ENCODE results near the gene DUSP22.

DUSP22 gene

DNA sequence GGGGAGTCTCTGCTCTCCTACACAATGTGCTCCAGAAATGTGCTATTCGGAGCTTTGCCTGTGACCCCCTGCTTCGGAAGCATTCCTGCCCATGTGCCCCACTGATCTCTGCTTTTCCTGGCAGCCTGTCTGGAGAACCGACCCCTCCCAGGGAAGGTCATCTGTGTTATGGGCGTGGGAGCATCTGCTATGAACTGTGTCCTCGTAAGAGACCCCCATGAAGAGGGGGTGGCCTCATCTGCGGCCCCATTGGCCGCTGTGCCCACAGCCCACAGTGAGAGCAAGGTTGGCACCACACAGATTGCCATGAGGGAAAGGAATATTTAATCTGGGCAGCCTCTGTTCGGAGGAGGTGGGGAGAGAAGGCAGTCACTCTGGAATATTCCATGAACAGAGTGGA is 66.6 kb downstream of the DUSP22 start:
- H3K4me2 ChIP-seq (ENCODE audit: low read depth, low read length), result no peak overlapping the region
- H3K9me3 ChIP-seq (replicated peaks; ENCODE audit: insufficient read depth, low read length), result no peaks in the 10 kb centered on the region
- no peaks in the 10 kb centered on the region for H3K4me1 ChIP-seq (ENCODE audit: low read length)
- H3K36me3 ChIP-seq (replicated peaks; ENCODE audit: insufficient read depth, low read length), result no peaks in the 10 kb centered on the region
- H3K27ac ChIP-seq (ENCODE audit: low read length), result no peak overlapping the region
- no peak overlapping the region for H2AFZ ChIP-seq (ENCODE audit: low read length)
- H4K20me1 ChIP-seq (ENCODE audit: insufficient read depth, low read length), result no peaks in the 10 kb centered on the region
- no peaks in the 10 kb centered on the region for H3K79me2 ChIP-seq (ENCODE audit: low read length)
- H3K9me2 ChIP-seq (replicated peaks; ENCODE audit: insufficient read depth, low read length), result no peaks in the 10 kb centered on the region
- no peak overlapping the region for H3K4me3 ChIP-seq (ENCODE audit: low read length)
- H3K9ac ChIP-seq (ENCODE audit: low read length), result no peak overlapping the region
- DNase-seq, result no peak
- no peaks in the 10 kb centered on the region for H3F3A ChIP-seq (ENCODE audit: insufficient read depth, low read length)
- TF ChIP-seq CTCF (IDR thresholded peaks at IDR 0.05; ENCODE audit: low read length) (no peak), EZH2 (optimal IDR thresholded peaks at IDR 0.05; ENCODE audit: low read depth, low read length) (no peak), EZH2phosphoT487 (IDR thresholded peaks at IDR 0.05; ENCODE audit: low read length) (no peak)
- no peaks in the 10 kb centered on the region for H3K27me3 ChIP-seq (replicated peaks; ENCODE audit: insufficient read depth, low read length)

- H3K4me2 ChIP-seq (ENCODE audit: low read depth, low read length), result no peak overlapping the region
- H3K36me3 ChIP-seq (replicated peaks; ENCODE audit: insufficient read depth, low read length), result no peaks in the 10 kb centered on the region
- TF ChIP-seq EZH2 (optimal IDR thresholded peaks at IDR 0.05; ENCODE audit: low read depth, low read length) (no peak), EZH2phosphoT487 (IDR thresholded peaks at IDR 0.05; ENCODE audit: low read length) (no peak), CTCF (IDR thresholded peaks at IDR 0.05; ENCODE audit: low read length) (no peak)
- H3K9ac ChIP-seq (ENCODE audit: low read length), result no peak overlapping the region
- H3K9me2 ChIP-seq (replicated peaks; ENCODE audit: insufficient read depth, low read length), result no peaks in the 10 kb centered on the region
- H3K4me3 ChIP-seq (ENCODE audit: low read length), result no peak overlapping the region
- no peaks in the 10 kb centered on the region for H3K9me3 ChIP-seq (replicated peaks; ENCODE audit: insufficient read depth, low read length)
- DNase-seq, result no peak
- H2AFZ ChIP-seq (ENCODE audit: low read length), result no peak overlapping the region
- no peaks in the 10 kb centered on the region for H3F3A ChIP-seq (ENCODE audit: insufficient read depth, low read length)
- no peak overlapping the region for H3K27ac ChIP-seq (ENCODE audit: low read length)
- no peaks in the 10 kb centered on the region for H3K4me1 ChIP-seq (ENCODE audit: low read length)
- no peaks in the 10 kb centered on the region for H3K27me3 ChIP-seq (replicated peaks; ENCODE audit: insufficient read depth, low read length)
- H4K20me1 ChIP-seq (ENCODE audit: insufficient read depth, low read length), result no peaks in the 10 kb centered on the region
- H3K79me2 ChIP-seq (ENCODE audit: low read length), result no peaks in the 10 kb centered on the region
Observed at GRCh38 chr6:359261-360035, 67.2 kb downstream of the DUSP22 start.

- no peak overlapping the region for H3K4me2 ChIP-seq (ENCODE audit: low read depth, low read length)
Observed at GRCh38 chr6:360349-360748, 68.1 kb downstream of the DUSP22 start.

More at GRCh38 chr6:360349-360748, 68.1 kb downstream of the DUSP22 start:
- no peaks in the 10 kb centered on the region for H3K79me2 ChIP-seq (ENCODE audit: low read length)
- no peaks in the 10 kb centered on the region for H3K4me1 ChIP-seq (ENCODE audit: low read length)
- H4K20me1 ChIP-seq (ENCODE audit: insufficient read depth, low read length), result no peaks in the 10 kb centered on the region
- no peaks in the 10 kb centered on the region for H3K9me3 ChIP-seq (replicated peaks; ENCODE audit: insufficient read depth, low read length)
- no peak overlapping the region for H3K9ac ChIP-seq (ENCODE audit: low read length)
- no peaks in the 10 kb centered on the region for H3F3A ChIP-seq (ENCODE audit: insufficient read depth, low read length)
- no peaks in the 10 kb centered on the region for H3K9me2 ChIP-seq (replicated peaks; ENCODE audit: insufficient read depth, low read length)
- H3K4me3 ChIP-seq (ENCODE audit: low read length), result no peak overlapping the region
- H2AFZ ChIP-seq (ENCODE audit: low read length), result no peak overlapping the region
- H3K36me3 ChIP-seq (replicated peaks; ENCODE audit: insufficient read depth, low read length), result no peaks in the 10 kb centered on the region
- no peak for TF ChIP-seq CTCF (IDR thresholded peaks at IDR 0.05; ENCODE audit: low read length)
- TF ChIP-seq EZH2 (optimal IDR thresholded peaks at IDR 0.05; ENCODE audit: low read depth, low read length), result no peak
- no peak for TF ChIP-seq EZH2phosphoT487 (IDR thresholded peaks at IDR 0.05; ENCODE audit: low read length)
- no peak overlapping the region for H3K27ac ChIP-seq (ENCODE audit: low read length)
- no peaks in the 10 kb centered on the region for H3K27me3 ChIP-seq (replicated peaks; ENCODE audit: insufficient read depth, low read length)
- DNase-seq, result no peak
